ENCODE data around the gene SORBS1. TPM values are rescaled to one million over a fixed set of nuclear protein-coding genes. Genes with fewer than 3 reads are reported as not detected.

The SORBS1 gene
- total and polyA plus RNA-seq, 9 of the 15 experiments (the other 6 are each of a cell fraction or from before 2014, with no cell fraction given) = 2.0 to 13.3 (median 6.5) TPM

DNA sequence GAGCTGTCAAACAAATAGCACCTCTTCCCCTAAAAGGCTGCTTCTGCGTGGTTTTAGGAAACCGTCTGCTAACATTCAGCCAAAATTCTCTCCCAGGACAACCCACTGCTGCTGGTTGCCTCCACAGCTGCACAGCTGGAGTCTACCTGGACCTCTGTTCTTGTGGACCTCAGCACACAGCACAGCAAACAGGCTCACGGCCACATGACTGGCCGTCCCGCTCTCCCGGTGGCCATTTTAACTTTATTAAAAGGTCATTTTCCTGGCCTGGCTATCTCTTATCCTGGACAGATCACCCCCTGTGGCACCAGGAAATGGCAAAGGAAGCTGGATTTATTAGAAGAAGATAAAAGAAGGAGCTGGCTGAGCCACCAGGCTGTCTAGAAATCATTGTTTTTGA lies 27.6 kb downstream of the SORBS1 start:
- Histone ChIP-seq H3K36me3 (ENCODE audit: control insufficient read depth, insufficient read depth, low read length) (no peaks in the 10 kb centered on the region; the same call in 2 of the 3 replicates), H3K9me3 (replicated peaks; ENCODE audit: control insufficient read depth, insufficient read depth, low read depth, low read length) (no peaks in the 10 kb centered on the region), H4K20me1 (replicated peaks; ENCODE audit: control insufficient read depth, insufficient read depth, low read length) (no peaks in the 10 kb centered on the region), H3K9ac (ENCODE audit: insufficient read depth in 1 of 2, low read depth in 2 of 2, low read length in 2 of 2) (peak overlapping the region; percentile 22 to 61; a peak in 1 of 4 replicates), H3K4me2 (ENCODE audit: insufficient read depth, low read length) (peak overlapping the region; percentile 7; the same call in 1 of the 2 replicates), H3K27ac (ENCODE audit: extremely low read depth, low read depth, low read length) (peak overlapping the region; percentile 92), H3K79me2 (ENCODE audit: control insufficient read depth, insufficient read depth, low read length) (peaks cover 31% of the 10 kb centered on the region), H3K4me3 (no peak overlapping the region), H3K4me1 (replicated peaks in 1 of 2; ENCODE audit: control insufficient read depth in 2 of 2, insufficient read depth in 2 of 2, low read length in 2 of 2) (peaks cover 36 to 76% of the 10 kb centered on the region in 2 experiments), H3K27me3 (ENCODE audit: control insufficient read depth in 2 of 2, insufficient read depth in 2 of 2, low read length in 2 of 2) (no peaks in the 10 kb centered on the region), H3K9me1 (ENCODE audit: control insufficient read depth, insufficient read depth, low read length) (no peaks in the 10 kb centered on the region), H2AFZ (ENCODE audit: low read depth, low read length) (peak overlapping the region; percentile 80)
- FAIRE-seq (no peak), ATAC-seq (no peak), DNase-seq (ENCODE audit: extremely low read depth in 1 of 4, low spot score in 3 of 4) (no peak)
- 37% methylated on average over 5 of the region's 6 CpGs for WGBS (ENCODE audit: insufficient coverage, low coverage, missing lambda C conversion rate)
- POLR2A ChIA-PET = interaction anchor here (0.6 kb wide), 1 partner anchor 1127 kb away, joined by 4 read pairs; no protein-coding TSS in a partner anchor
- CTCF ChIA-PET (ENCODE audit: low intra/inter-chr PET ratio) = no interaction called here
- intact Hi-C loops (cut with micrococcal nuclease) = loop anchor here (2.0 kb wide), 1 partner anchor 17 kb away; no protein-coding TSS in a partner anchor
- no TSS peak for BruUV-seq (replicated peaks)
- in situ Hi-C loops (cut with MboI) = no loop called here
- TF ChIP-seq ID3 (CRISPR knock-in tag; IDR thresholded peaks at IDR 0.05) (no peak), ID3 (tag; IDR thresholded peaks at IDR 0.05) (peak; percentile 57; the same call in 1 of the 2 replicates), SMAD4 (CRISPR knock-in tag; conservative IDR thresholded peaks at IDR 0.05) (peak; percentile 45), L3MBTL2 (IDR thresholded peaks at IDR 0.05) (peak; percentile 49)
- TF ChIP-seq, protein P1, sequence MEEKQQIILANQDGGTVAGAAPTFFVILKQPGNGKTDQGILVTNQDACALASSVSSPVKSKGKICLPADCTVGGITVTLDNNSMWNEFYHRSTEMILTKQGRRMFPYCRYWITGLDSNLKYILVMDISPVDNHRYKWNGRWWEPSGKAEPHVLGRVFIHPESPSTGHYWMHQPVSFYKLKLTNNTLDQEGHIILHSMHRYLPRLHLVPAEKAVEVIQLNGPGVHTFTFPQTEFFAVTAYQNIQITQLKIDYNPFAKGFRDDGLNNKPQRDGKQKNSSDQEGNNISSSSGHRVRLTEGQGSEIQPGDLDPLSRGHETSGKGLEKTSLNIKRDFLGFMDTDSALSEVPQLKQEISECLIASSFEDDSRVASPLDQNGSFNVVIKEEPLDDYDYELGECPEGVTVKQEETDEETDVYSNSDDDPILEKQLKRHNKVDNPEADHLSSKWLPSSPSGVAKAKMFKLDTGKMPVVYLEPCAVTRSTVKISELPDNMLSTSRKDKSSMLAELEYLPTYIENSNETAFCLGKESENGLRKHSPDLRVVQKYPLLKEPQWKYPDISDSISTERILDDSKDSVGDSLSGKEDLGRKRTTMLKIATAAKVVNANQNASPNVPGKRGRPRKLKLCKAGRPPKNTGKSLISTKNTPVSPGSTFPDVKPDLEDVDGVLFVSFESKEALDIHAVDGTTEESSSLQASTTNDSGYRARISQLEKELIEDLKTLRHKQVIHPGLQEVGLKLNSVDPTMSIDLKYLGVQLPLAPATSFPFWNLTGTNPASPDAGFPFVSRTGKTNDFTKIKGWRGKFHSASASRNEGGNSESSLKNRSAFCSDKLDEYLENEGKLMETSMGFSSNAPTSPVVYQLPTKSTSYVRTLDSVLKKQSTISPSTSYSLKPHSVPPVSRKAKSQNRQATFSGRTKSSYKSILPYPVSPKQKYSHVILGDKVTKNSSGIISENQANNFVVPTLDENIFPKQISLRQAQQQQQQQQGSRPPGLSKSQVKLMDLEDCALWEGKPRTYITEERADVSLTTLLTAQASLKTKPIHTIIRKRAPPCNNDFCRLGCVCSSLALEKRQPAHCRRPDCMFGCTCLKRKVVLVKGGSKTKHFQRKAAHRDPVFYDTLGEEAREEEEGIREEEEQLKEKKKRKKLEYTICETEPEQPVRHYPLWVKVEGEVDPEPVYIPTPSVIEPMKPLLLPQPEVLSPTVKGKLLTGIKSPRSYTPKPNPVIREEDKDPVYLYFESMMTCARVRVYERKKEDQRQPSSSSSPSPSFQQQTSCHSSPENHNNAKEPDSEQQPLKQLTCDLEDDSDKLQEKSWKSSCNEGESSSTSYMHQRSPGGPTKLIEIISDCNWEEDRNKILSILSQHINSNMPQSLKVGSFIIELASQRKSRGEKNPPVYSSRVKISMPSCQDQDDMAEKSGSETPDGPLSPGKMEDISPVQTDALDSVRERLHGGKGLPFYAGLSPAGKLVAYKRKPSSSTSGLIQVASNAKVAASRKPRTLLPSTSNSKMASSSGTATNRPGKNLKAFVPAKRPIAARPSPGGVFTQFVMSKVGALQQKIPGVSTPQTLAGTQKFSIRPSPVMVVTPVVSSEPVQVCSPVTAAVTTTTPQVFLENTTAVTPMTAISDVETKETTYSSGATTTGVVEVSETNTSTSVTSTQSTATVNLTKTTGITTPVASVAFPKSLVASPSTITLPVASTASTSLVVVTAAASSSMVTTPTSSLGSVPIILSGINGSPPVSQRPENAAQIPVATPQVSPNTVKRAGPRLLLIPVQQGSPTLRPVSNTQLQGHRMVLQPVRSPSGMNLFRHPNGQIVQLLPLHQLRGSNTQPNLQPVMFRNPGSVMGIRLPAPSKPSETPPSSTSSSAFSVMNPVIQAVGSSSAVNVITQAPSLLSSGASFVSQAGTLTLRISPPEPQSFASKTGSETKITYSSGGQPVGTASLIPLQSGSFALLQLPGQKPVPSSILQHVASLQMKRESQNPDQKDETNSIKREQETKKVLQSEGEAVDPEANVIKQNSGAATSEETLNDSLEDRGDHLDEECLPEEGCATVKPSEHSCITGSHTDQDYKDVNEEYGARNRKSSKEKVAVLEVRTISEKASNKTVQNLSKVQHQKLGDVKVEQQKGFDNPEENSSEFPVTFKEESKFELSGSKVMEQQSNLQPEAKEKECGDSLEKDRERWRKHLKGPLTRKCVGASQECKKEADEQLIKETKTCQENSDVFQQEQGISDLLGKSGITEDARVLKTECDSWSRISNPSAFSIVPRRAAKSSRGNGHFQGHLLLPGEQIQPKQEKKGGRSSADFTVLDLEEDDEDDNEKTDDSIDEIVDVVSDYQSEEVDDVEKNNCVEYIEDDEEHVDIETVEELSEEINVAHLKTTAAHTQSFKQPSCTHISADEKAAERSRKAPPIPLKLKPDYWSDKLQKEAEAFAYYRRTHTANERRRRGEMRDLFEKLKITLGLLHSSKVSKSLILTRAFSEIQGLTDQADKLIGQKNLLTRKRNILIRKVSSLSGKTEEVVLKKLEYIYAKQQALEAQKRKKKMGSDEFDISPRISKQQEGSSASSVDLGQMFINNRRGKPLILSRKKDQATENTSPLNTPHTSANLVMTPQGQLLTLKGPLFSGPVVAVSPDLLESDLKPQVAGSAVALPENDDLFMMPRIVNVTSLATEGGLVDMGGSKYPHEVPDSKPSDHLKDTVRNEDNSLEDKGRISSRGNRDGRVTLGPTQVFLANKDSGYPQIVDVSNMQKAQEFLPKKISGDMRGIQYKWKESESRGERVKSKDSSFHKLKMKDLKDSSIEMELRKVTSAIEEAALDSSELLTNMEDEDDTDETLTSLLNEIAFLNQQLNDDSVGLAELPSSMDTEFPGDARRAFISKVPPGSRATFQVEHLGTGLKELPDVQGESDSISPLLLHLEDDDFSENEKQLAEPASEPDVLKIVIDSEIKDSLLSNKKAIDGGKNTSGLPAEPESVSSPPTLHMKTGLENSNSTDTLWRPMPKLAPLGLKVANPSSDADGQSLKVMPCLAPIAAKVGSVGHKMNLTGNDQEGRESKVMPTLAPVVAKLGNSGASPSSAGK (IDR thresholded peaks at IDR 0.05) = peak; percentile 40; the same call in 1 of the 2 replicates
- TF ChIP-seq, protein P2, sequence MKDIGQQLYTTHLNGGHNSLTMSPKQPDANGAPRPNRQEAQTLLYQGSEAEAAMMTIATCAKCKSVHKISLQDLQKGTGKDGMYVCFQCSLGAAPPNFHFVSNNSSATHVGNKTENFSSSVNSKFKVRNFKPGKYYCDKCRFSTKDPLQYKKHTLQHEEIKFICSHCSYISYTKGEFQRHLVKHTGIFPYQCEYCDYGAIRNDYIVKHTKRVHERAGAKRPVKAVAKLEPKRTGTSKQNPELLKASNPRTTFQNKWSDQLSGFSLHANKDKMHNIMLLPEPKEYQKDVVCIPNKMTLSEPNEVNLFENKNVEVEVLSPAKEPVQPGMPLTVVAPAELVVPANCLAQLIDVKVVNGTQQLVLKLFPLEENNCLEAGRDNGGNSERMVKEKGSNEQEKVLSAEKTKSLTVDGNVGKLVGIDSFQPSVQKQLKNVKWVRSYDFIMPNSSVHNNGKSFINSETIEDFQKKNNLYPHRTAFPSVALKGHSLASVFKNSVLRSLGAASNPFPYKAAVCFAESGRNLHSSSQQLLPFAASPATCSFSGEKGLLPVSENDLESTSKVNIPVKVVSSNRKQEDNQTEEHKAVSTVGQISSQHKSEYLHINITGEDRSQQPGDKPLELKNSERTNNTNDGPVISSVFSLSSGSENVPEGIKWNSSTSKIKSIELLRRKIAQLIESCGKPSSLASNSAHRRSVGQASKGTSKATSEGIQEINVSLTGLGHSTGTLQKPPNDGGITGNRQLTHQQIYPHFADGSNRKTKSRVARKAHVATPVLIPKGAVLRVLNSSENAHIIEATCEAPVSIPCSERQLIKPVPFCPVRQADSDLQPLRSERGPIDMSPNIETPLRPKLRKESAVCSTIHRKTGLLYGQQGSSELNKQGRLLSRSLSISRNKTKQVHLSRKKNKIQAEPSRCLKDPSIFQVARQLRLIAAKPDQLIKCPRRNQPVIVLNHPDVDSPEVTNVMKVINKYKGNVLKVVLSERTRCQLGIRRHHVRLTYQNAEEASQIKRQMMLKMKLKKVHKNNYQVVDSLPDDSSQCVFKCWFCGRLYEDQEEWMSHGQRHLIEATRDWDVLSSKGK (CRISPR knock-in tag; IDR thresholded peaks at IDR 0.05) = no peak
